ENCODE data around the gene LIMD2.

The LIMD2 gene

DNA sequence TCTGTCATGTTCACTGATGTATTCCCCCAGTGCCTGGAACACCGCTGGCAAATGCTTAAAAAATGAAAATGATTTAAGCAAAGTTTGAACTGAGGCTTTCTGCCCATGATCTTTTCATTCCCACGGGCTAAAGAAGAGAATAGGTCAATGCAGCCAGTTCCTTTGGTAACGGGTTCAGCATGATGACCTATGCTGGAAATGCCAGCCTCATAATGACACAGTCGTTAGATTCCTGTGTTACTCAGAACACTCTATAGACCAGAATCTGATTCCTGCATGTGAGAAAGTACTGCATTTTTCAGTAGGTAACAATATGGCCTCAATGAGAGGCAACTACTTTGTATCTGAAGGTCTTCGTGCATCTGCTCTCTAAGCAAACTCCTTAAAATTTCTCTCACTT lies 19.1 kb upstream of the LIMD2 start:
- H3K36me3 ChIP-seq (ENCODE audit: insufficient read depth, low read length), result no peaks in the 10 kb centered on the region
- no peaks in the 10 kb centered on the region for H3K9me2 ChIP-seq (replicated peaks; ENCODE audit: low read depth, low read length)
- H3K9me3 ChIP-seq (ENCODE audit: insufficient read depth, low read depth, low read length), result no peaks in the 10 kb centered on the region
- no peaks in the 10 kb centered on the region for H3K4me1 ChIP-seq (ENCODE audit: insufficient read depth, low read length, poor library complexity, severe bottlenecking)
- H2AFZ ChIP-seq (ENCODE audit: low read length), result no peak overlapping the region
- no peak overlapping the region for H3K4me3 ChIP-seq (ENCODE audit: low read length, poor library complexity, severe bottlenecking)
- TF ChIP-seq, protein P1, sequence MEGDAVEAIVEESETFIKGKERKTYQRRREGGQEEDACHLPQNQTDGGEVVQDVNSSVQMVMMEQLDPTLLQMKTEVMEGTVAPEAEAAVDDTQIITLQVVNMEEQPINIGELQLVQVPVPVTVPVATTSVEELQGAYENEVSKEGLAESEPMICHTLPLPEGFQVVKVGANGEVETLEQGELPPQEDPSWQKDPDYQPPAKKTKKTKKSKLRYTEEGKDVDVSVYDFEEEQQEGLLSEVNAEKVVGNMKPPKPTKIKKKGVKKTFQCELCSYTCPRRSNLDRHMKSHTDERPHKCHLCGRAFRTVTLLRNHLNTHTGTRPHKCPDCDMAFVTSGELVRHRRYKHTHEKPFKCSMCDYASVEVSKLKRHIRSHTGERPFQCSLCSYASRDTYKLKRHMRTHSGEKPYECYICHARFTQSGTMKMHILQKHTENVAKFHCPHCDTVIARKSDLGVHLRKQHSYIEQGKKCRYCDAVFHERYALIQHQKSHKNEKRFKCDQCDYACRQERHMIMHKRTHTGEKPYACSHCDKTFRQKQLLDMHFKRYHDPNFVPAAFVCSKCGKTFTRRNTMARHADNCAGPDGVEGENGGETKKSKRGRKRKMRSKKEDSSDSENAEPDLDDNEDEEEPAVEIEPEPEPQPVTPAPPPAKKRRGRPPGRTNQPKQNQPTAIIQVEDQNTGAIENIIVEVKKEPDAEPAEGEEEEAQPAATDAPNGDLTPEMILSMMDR (conservative IDR thresholded peaks at IDR 0.05; ENCODE audit: low read length), result no peak
- no peak for TF ChIP-seq EZH2phosphoT487 (IDR thresholded peaks at IDR 0.05; ENCODE audit: borderline replicate concordance)
- no peaks in the 10 kb centered on the region for H3K27me3 ChIP-seq (ENCODE audit: insufficient read depth, low read length, poor library complexity, severe bottlenecking)
- no peaks in the 10 kb centered on the region for H3K79me2 ChIP-seq (ENCODE audit: insufficient read depth, low read length)
- no peak overlapping the region for H3K9ac ChIP-seq (ENCODE audit: low read depth, low read length, poor library complexity, severe bottlenecking)
- no peak overlapping the region for H3K4me2 ChIP-seq (ENCODE audit: low read depth, low read length, poor library complexity, severe bottlenecking)
- no peaks in the 10 kb centered on the region for H3F3A ChIP-seq (ENCODE audit: low read depth)
- H4K20me1 ChIP-seq (ENCODE audit: insufficient read depth, low read length, poor library complexity, severe bottlenecking), result no peaks in the 10 kb centered on the region

DNA sequence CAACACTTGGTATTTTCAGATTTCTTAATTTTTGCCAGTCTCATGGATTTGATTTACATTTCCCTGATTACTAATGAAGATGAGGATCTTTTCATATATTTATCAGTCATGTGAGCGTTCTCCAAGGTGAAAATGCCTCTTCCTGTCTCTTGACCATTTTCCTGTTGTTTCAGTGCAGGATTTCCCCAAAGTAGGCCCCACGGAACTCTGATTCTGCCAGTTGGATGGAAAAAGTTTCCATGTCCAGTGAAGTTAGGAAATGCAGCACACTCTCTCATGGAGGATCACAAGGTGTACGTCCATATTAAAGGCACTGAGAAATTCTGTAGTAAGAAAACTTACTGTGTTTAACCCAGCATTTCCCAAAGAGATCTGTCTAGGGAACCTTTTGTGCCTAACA lies 16.5 kb upstream of the LIMD2 start:
- H3K4me1 ChIP-seq (ENCODE audit: insufficient read depth, low read length, poor library complexity, severe bottlenecking), result no peaks in the 10 kb centered on the region
- H3K36me3 ChIP-seq (ENCODE audit: insufficient read depth, low read length), result no peaks in the 10 kb centered on the region; the same call in 1 of the 2 replicates
- H3K9me3 ChIP-seq (ENCODE audit: insufficient read depth, low read depth, low read length), result no peaks in the 10 kb centered on the region
- no peak overlapping the region for H3K4me2 ChIP-seq (ENCODE audit: low read depth, low read length, poor library complexity, severe bottlenecking)
- no peak overlapping the region for H2AFZ ChIP-seq (ENCODE audit: low read length)
- H3K79me2 ChIP-seq (ENCODE audit: insufficient read depth, low read length), result no peaks in the 10 kb centered on the region
- H3K27me3 ChIP-seq (ENCODE audit: insufficient read depth, low read length, poor library complexity, severe bottlenecking), result no peaks in the 10 kb centered on the region
- H4K20me1 ChIP-seq (ENCODE audit: insufficient read depth, low read length, poor library complexity, severe bottlenecking), result no peaks in the 10 kb centered on the region
- no peaks in the 10 kb centered on the region for H3K9me2 ChIP-seq (replicated peaks; ENCODE audit: low read depth, low read length)
- H3F3A ChIP-seq (ENCODE audit: low read depth), result no peaks in the 10 kb centered on the region
- TF ChIP-seq, protein P1 (conservative IDR thresholded peaks at IDR 0.05; ENCODE audit: low read length), result no peak
- no peak for TF ChIP-seq EZH2phosphoT487 (IDR thresholded peaks at IDR 0.05; ENCODE audit: borderline replicate concordance)
- H3K9ac ChIP-seq (ENCODE audit: low read depth, low read length, poor library complexity, severe bottlenecking), result no peak overlapping the region
- no peak overlapping the region for H3K4me3 ChIP-seq (ENCODE audit: low read length, poor library complexity, severe bottlenecking)

DNA sequence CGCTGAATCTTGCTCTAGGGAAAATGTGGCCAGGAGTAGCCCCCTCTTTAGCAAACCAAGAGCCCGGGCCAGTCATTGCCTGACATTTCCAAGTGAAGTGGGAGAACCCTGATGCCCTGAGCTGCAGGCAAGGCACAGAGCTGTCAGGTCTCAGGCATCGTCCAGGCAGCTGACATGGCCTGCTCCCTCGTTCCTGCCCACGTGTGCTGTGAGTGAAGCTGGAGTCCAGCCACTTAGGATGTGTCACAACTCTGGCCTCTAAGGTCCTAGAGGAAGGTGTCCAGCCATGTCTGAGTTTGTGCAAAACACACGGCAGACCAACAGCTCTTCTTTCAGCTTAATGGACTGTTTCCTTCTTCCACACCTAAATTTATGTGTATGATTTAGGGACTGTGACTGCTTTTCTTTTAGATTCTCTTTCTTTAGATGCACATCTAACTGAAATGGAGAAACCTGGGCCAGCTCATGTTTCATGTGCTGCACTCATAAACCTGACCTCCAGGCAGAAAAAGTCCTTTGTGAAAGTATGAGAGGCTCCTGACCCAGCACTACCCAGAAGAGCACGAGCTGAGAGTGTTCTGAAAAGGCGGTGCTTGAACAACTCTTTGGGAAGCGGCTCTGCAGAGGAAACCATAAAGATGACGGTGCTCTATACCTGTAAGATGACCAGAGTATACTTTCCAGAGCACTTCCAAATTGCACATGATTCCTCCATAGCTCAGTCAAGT lies 14.8 kb upstream of the LIMD2 start:
- H3F3A ChIP-seq (ENCODE audit: low read depth), result no peaks in the 10 kb centered on the region
- no peaks in the 10 kb centered on the region for H4K20me1 ChIP-seq (ENCODE audit: insufficient read depth, low read length, poor library complexity, severe bottlenecking)
- no peak overlapping the region for H3K9ac ChIP-seq (ENCODE audit: low read depth, low read length, poor library complexity, severe bottlenecking)
- H3K9me2 ChIP-seq (replicated peaks; ENCODE audit: low read depth, low read length), result no peaks in the 10 kb centered on the region
- TF ChIP-seq EZH2phosphoT487 (IDR thresholded peaks at IDR 0.05; ENCODE audit: borderline replicate concordance), result no peak
- TF ChIP-seq, protein P1 (conservative IDR thresholded peaks at IDR 0.05; ENCODE audit: low read length), result no peak
- H3K36me3 ChIP-seq (ENCODE audit: insufficient read depth, low read length), result peaks cover under 1% of the 10 kb centered on the region; the same call in 1 of the 2 replicates
- H3K79me2 ChIP-seq (ENCODE audit: insufficient read depth, low read length), result no peaks in the 10 kb centered on the region
- no peaks in the 10 kb centered on the region for H3K4me1 ChIP-seq (ENCODE audit: insufficient read depth, low read length, poor library complexity, severe bottlenecking)
- H3K27me3 ChIP-seq (ENCODE audit: insufficient read depth, low read length, poor library complexity, severe bottlenecking), result no peaks in the 10 kb centered on the region
- H3K4me3 ChIP-seq (ENCODE audit: low read length, poor library complexity, severe bottlenecking), result no peak overlapping the region
- no peaks in the 10 kb centered on the region for H3K9me3 ChIP-seq (ENCODE audit: insufficient read depth, low read depth, low read length)
- H2AFZ ChIP-seq (ENCODE audit: low read length), result no peak overlapping the region
- H3K4me2 ChIP-seq (ENCODE audit: low read depth, low read length, poor library complexity, severe bottlenecking), result no peak overlapping the region

All from Loucy (cell line).